NB4 (cell line): ENCODE data around the gene SMIM5.

ENCODE experiments used
- DNase-seq: peaks from one replicate; pipeline ENCODE4 v3.0.0; 2010; ENCODE audit warnings: low read depth
- H3K4me3 ChIP-seq: one replicate; pipeline ENCODE4 v1.5.1; 2011; ENCODE audit warnings: mild to moderate bottlenecking, low read depth, low read length, moderate library complexity
- CTCF ChIP-seq: IDR thresholded peaks from one replicate; pipeline ENCODE4 v1.5.1; 2012; ENCODE audit warnings: low read depth, low read length
- MAX ChIP-seq: IDR thresholded peaks from 2 replicates; pipeline ENCODE4 v1.6.1; 2011; ENCODE audit warnings: low read depth, low read length
- MYC ChIP-seq: IDR thresholded peaks from 2 replicates; pipeline ENCODE4 v1.6.1; 2011; ENCODE audit warnings: low read depth, low read length
- POLR2A ChIP-seq: IDR thresholded peaks from 2 replicates; pipeline ENCODE4 v1.6.1; 2011; ENCODE audit warnings: mild to moderate bottlenecking; ENCODE audit not compliant: insufficient read length; ENCODE audit errors: extremely low read depth

Gene SMIM5

GRCh38 chr17:75638893-75639292 lies 5.7 kb downstream of the SMIM5 start:
- H3K4me3 ChIP-seq = no peak overlapping the region
- no peak for DNase-seq
- no peak for TF ChIP-seq POLR2A
- TF ChIP-seq MYC = no peak
- TF ChIP-seq CTCF = no peak
- TF ChIP-seq MAX = no peak

GRCh38 chr17:75639327-75639726 lies 6.1 kb downstream of the SMIM5 start:
- DNase-seq = no peak
- no peak overlapping the region for H3K4me3 ChIP-seq
- TF ChIP-seq POLR2A (no peak), CTCF (no peak), MYC (no peak), MAX (no peak)

- DNase-seq = no peak
- H3K4me3 ChIP-seq = no peak overlapping the region
- TF ChIP-seq CTCF (no peak), MYC (no peak), MAX (no peak), POLR2A (no peak)
These were observed 6.7 kb downstream of the SMIM5 start for GRCh38 chr17:75639771-75640555.

- no peak for TF ChIP-seq MYC
- TF ChIP-seq CTCF = no peak
- no peak for TF ChIP-seq MAX
- TF ChIP-seq POLR2A = no peak
- H3K4me3 ChIP-seq = no peak overlapping the region
- DNase-seq = no peak
These were observed 7.4 kb downstream of the SMIM5 start for GRCh38 chr17:75640556-75641119.

GRCh38 chr17:75641343-75641742 lies 8.1 kb downstream of the SMIM5 start:
- DNase-seq = no peak
- TF ChIP-seq MYC = no peak
- no peak for TF ChIP-seq POLR2A
- no peak for TF ChIP-seq MAX
- no peak for TF ChIP-seq CTCF
- no peak overlapping the region for H3K4me3 ChIP-seq

GRCh38 chr17:75642182-75642783 lies 9.0 kb downstream of the SMIM5 start:
- no peak for DNase-seq
- no peak for TF ChIP-seq MAX
- TF ChIP-seq POLR2A = no peak
- TF ChIP-seq MYC = no peak
- TF ChIP-seq CTCF = no peak
- no peak overlapping the region for H3K4me3 ChIP-seq
